NCI-H2227 treated with DMSO at 0.1 percent for 48 hours (cell line): ENCODE data around the gene CPNE6.
"Not testable (repeated sequence)": the region's sequence is repeated elsewhere in the genome, so short reads cannot be mapped to it uniquely, and the experiment has no call there.

Experiments used
- DNase-seq: peaks from one replicate; lab custom pipeline; 2025; lab: John Stamatoyannopoulos, UW

Gene CPNE6

GRCh38 chr14:24071144-24071697 lies at the start of gene CPNE6:
CPNE6 (plus strand) TSS chr14:24071562; CDS start chr14:24072937, 1,375 bp downstream.
- DNase-seq: no peak

- not testable (repeated sequence) for DNase-seq
These were observed 46.4 kb upstream of the CPNE6 start for GRCh38 chr14:24024939-24025418.

DNA sequence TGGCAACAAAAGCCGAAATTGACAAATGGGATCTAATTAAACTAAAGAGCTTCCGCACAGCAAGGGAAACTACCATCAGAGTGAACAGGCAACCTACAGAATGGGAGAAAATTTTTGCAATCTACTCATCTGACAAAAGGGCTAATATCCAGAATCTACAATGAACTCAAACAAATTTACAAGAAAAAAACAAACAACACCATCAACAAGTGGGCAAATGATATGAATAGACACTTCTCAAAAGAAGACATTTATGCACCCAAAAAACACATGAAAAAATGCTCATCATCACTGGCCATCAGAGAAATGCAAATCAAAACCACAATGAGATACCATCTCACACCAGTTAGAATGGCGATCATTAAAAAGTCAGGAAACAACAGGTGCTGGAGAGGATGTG lies 41.7 kb upstream of the CPNE6 start:
- DNase-seq: not testable (repeated sequence)

- not testable (repeated sequence) for DNase-seq
These were observed 40.0 kb upstream of the CPNE6 start for GRCh38 chr14:24031331-24031730.

GRCh38 chr14:24032727-24033418 lies 38.5 kb upstream of the CPNE6 start:
- no peak for DNase-seq

- DNase-seq: not testable (repeated sequence)
These were observed 35.6 kb upstream of the CPNE6 start for GRCh38 chr14:24035769-24036168.

- peak; percentile 75 for DNase-seq
These were observed 35.0 kb upstream of the CPNE6 start for GRCh38 chr14:24036169-24036962.

GRCh38 chr14:24036963-24037657 lies 34.3 kb upstream of the CPNE6 start:
- DNase-seq: not testable (repeated sequence)

DNA sequence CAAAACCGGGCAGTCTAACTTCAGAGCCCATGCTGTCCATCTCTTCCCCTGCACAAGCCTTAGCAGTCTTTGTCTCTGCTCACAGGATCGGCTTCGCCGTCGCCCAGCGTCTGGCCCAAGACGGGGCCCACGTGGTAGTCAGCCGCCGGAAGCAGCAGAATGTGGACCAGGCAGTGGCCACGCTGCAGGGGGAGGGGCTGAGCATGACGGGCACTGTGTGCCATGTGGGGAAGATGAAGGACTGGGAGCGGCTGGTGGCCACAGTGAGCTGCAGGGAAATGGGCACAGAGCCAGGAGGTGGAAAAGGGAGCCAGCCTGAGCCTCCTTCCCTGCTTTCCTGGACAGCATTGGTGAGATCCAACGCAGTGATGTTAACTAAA lies 33.7 kb upstream of the CPNE6 start:
- no peak for DNase-seq

GRCh38 chr14:24038686-24039085 lies 32.7 kb upstream of the CPNE6 start:
- DNase-seq: no peak

DNA sequence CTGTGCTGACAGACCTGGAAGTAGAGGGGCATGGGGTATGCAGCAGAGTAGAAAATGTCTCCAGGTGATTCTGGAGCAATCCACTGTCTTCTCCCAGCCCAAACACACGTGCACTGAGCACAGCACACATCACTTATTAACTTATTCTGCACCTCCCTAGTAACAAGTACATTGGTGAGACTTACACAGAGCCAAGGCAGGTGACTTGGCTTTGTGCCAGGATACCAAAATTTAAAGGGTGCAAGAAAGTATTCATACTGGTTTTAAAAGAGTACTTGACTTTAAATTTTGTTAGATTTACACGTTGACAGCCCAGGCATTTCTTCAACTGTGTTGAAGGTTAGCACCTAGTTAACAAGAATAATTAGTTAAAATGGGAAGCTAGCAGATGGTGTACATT lies 30.7 kb upstream of the CPNE6 start:
- no peak for DNase-seq

DNA sequence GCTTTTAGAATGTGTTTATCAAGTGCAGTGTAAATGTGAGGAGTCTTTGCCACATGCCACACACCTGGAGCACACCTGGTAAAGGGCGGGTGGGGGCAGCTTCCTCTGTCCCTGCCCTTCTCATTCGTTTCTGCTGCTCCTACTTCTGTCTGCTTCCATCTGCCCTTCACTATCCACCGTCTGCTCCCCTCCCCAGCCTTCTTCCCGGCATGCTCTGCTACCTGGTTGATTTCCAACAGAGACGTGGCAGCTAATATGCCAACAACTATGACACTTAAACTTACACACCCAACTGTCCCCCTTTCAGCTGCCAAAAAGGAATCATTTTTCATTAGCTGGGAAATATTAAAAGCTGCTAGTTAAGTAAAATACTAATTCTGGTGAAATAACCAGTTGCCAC lies 28.6 kb upstream of the CPNE6 start:
- DNase-seq: no peak

DNA sequence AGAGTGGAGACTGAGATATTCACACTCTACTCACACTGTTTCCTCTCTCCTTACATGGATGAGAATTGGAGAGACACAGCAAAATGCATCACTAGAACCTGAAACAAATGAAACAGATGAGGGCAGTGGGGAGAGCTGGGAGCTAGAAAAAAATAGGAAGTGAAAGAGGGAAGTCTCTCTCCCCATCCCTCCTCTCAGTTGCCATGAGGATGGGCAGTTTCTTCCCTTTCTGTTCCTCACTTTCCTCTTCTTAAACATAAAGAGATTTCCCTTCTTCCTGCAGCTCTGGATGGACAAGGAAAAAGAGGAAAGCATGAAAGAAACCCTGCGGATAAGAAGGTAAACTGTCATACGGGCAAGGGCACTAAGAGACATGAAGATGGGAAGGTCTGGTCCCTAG lies 22.4 kb upstream of the CPNE6 start:
- not testable (repeated sequence) for DNase-seq

- DNase-seq: not testable (repeated sequence)
These were observed 20.6 kb upstream of the CPNE6 start for GRCh38 chr14:24050753-24051152.

GRCh38 chr14:24051176-24051788 lies 20.1 kb upstream of the CPNE6 start:
- no peak for DNase-seq

DNA sequence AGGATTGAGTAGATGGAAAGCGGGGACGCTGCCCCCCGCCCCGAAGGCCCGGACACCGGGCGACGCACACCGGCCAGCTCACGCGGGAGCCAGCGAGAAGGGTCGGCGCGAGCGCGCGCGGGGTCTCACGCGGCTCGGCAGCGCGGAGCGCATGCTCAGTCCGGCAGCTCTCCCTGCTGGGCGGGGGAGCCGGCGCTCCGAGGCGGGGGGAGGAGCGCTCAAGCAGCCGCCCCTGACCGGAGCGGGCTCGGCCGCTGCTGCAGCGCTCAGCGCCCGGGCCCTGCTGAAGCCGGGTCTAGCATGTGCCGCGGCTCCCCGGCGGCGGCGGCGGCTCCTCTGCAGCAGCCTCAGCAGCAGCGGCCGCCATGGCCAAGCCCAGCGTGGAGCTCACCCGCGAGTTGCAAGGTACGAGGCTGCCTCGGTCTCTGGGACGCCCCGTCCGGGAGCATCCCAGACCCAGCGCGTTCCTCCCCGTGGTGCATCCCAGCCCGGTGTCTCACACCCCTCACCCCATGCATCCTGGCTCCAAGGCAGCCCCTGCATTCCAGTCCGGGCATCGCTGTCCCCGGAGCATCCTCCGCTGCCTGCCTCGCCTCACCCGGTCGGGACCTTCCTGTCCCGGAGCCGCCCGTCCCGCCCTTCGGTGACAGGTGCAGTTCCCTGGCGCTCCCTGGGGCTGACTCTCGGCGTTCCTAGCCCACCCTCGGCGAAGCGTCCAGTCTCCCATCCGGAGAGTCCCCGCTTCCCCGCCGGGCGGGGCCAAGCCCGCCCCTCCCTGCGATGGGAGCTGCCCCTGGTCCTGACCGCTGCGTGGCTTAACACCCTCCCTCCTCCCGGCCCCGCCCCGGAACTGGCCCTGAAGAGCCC lies 19.3 kb upstream of the CPNE6 start, which contains the start of gene CARMIL3:
Gene CARMIL3, plus strand, starts transcription at position 221 of the 867 bp plus-strand sequence. Its CDS starts 145 bp downstream, at position 366.
- DNase-seq: peak; percentile 76

DNA sequence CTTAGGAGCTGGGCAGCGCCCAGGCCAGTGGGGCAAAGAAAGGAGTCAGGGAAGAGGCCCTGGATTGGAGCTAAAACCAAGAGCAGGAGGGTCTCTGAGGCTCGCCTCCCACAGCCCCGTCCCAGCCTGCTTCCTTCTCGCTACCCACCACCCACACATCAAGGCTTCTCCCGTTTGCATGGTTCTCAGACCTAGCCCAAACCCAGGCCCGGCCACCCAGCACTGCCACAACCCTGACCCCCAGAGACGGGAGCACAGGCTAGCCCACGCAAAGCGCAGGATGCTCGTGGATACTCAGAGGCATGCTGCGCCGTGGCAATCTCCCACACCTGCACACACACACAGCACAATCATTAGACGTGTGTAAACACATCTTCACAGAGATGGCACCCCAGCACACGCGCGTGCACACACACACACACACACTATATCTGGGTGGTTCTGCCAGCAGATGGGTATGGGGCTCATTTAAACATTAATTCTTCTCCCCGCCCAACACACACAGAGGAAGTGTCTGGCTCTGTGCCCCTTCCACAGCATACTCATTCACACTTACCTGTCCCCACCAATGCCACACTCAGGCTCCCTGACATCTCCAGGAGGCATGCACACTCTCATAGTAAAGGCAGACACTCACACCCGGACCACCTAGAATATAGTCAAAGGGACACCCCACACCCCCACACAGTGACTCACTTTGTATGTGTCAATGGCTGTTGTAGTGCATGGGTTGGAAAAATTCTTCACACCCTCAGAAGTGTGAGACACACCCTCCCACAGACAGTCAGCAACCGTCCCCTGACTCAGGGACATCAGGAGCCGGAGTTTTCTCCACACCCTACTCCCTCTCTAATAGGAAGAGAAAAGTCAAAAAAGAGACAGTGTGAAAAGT lies 18.5 kb upstream of the CPNE6 start:
- DNase-seq: no peak

GRCh38 chr14:24053548-24054323 lies 17.6 kb upstream of the CPNE6 start:
- DNase-seq: no peak

- DNase-seq: no peak
These were observed 17.1 kb upstream of the CPNE6 start for GRCh38 chr14:24054324-24054641.
